MM.1S (cell line): Measurements from ENCODE around the gene KIAA0513.

Source experiments
- EZH2 ChIP-seq: fragments of 300-600 bp; sonication (generic); optimal IDR thresholded peaks from 2 replicates; pipeline ENCODE3; 2017; ENCODE audit warnings: low read depth, mild to moderate bottlenecking, antibody characterized with exemption, low read length, mixed read lengths
- EZH2phosphoT487 ChIP-seq: fragments of 300-600 bp; sonication (generic); IDR thresholded peaks from 2 replicates; pipeline ENCODE4 v1.6.1; 2018; ENCODE audit warnings: antibody characterized with exemption, low read length
- TF ChIP-seq, protein P1 (sequence below): fragments of 300-600 bp; sonication (generic); IDR thresholded peaks from 2 replicates; pipeline ENCODE4 v1.5.1; 2016; ENCODE audit warnings: antibody characterized with exemption, low read length, mixed read lengths

DNA sequence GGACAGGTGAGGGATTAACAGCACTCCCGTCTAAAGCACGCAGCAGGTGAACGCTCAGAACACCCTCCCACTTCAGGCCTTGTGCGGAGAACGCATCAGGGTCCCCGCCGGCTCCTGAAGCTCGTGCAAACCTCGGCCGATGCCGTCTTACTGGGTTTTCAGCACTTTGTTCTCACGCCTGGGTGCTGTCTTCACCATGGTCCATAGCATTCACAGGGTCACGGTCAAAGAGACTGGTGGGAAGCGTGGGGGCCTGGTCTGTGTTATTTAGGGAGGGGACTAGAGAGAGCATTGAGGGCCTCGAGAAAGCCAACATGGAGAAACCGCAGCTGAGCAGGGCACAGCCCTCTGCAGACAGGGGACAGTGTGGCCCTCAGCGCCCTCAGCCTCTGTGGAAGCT, 58.1 kb downstream of the KIAA0513 start:
- TF ChIP-seq, protein P1, sequence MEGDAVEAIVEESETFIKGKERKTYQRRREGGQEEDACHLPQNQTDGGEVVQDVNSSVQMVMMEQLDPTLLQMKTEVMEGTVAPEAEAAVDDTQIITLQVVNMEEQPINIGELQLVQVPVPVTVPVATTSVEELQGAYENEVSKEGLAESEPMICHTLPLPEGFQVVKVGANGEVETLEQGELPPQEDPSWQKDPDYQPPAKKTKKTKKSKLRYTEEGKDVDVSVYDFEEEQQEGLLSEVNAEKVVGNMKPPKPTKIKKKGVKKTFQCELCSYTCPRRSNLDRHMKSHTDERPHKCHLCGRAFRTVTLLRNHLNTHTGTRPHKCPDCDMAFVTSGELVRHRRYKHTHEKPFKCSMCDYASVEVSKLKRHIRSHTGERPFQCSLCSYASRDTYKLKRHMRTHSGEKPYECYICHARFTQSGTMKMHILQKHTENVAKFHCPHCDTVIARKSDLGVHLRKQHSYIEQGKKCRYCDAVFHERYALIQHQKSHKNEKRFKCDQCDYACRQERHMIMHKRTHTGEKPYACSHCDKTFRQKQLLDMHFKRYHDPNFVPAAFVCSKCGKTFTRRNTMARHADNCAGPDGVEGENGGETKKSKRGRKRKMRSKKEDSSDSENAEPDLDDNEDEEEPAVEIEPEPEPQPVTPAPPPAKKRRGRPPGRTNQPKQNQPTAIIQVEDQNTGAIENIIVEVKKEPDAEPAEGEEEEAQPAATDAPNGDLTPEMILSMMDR, result no peak
- no peak for TF ChIP-seq EZH2phosphoT487
- no peak for TF ChIP-seq EZH2
